ENCODE measurements around the gene CORT. TPM values are rescaled to one million over a fixed set of nuclear protein-coding genes. Genes with fewer than 3 reads are reported as not detected.

The CORT gene
- total and polyA plus RNA-seq, 2 of the 4 experiments (the other 2 are of a cell fraction), result 0.10 TPM; not detected in 1

GRCh38 chr1:10402729-10403274, 47.0 kb upstream of the CORT start:
- Histone ChIP-seq H4K20me1 (ENCODE audit: insufficient read depth, low read length) (peaks cover 29% of the 10 kb centered on the region), H3K4me3 (ENCODE audit: insufficient read depth, low read depth, low read length) (no peak overlapping the region), H3K4me1 (ENCODE audit: control insufficient read depth, insufficient read depth, low read length) (peaks cover 6% of the 10 kb centered on the region), H3K18ac (ENCODE audit: low read depth, low read length) (no peak overlapping the region; the same call in 1 of the 2 replicates), H3K27me3 (ENCODE audit: control insufficient read depth, insufficient read depth, low read length) (no peaks in the 10 kb centered on the region), H3K9me1 (ENCODE audit: insufficient read depth, low read length) (peaks cover 13% of the 10 kb centered on the region; the same call in 1 of the 2 replicates), H4K5ac (ENCODE audit: low read depth, low read length) (no peak overlapping the region), H3K79me1 (ENCODE audit: low read depth in 1 of 2, low read length in 2 of 2) (peaks cover 16 to 31% of the 10 kb centered on the region in 2 experiments), H3K36me3 (ENCODE audit: control insufficient read depth, insufficient read depth, low read length) (peaks cover 38% of the 10 kb centered on the region), H3K23ac (ENCODE audit: low read depth, low read length) (no peak overlapping the region), H3K9me3 (ENCODE audit: control insufficient read depth, insufficient read depth, low read length) (no peaks in the 10 kb centered on the region), H2AK5ac (ENCODE audit: low read depth, low read length) (no peak overlapping the region), H3K4me2 (ENCODE audit: low read depth, low read length) (no peak overlapping the region), H3K14ac (replicated peaks; ENCODE audit: low read depth, low read length) (peak overlapping the region; percentile 9; the same call in 1 of the 2 replicates), H2AFZ (replicated peaks; ENCODE audit: low read length, poor library complexity) (no peak overlapping the region), H3K4ac (ENCODE audit: low read depth, low read length) (no peak overlapping the region; the same call in 1 of the 2 replicates), H2AK9ac (replicated peaks; ENCODE audit: low read depth, low read length, poor library complexity) (no peak overlapping the region), H2BK120ac (ENCODE audit: low read depth, low read length) (no peak overlapping the region), H2BK15ac (ENCODE audit: low read depth, low read length) (no peak overlapping the region), H3K56ac (ENCODE audit: extremely low read depth, insufficient read depth, low read length) (no peak overlapping the region), H2BK20ac (ENCODE audit: low read depth, low read length) (peak overlapping the region; percentile 32; the same call in 1 of the 2 replicates), H4K8ac (ENCODE audit: low read depth in 2 of 2, low read length in 2 of 2) (0 out of 4 replicates have a peak overlapping the region, but pooled peaks of 1 of the 2 experiments have one; percentile 42), H3K27ac (ENCODE audit: insufficient read depth, low read length) (no peak overlapping the region), H3K9ac (ENCODE audit: low read depth, low read length) (no peak overlapping the region), H2BK5ac (ENCODE audit: low read depth, low read length, poor library complexity, severe bottlenecking) (peak overlapping the region; percentile 35), H4K91ac (ENCODE audit: insufficient read depth, low read depth, low read length) (no peak overlapping the region)
- 31% methylated on average over 3 of the region's 9 CpGs; no CpG with 5 or more reads in 1 of the 2 experiments for WGBS, 2 experiments (ENCODE audit: extremely low coverage in 2 of 2, insufficient read length in 1 of 2)
- no peak for ATAC-seq (ENCODE audit: low read depth)
- in situ Hi-C loops (cut with MboI; ENCODE audit: low sequenced_read_pairs) (no loop called here), dilution Hi-C loops (cut with HindIII; ENCODE audit: low sequenced_read_pairs, unreplicated experiment) (no loop called here), intact Hi-C loops (cut with micrococcal nuclease) (no loop called here)
- BruUV-seq (replicated peaks), result no TSS peak
- DNase-seq, result peak; percentile 81
- no peak for TF ChIP-seq CHD1 (IDR thresholded peaks at IDR 0.05; ENCODE audit: low read depth, low read length)
- TF ChIP-seq RCOR1 (IDR thresholded peaks at IDR 0.05; ENCODE audit: insufficient replicate concordance, low read length), result no peak
- TF ChIP-seq RFX5 (IDR thresholded peaks at IDR 0.05; ENCODE audit: low read depth, low read length), result 0 out of 2 replicates have a peak, but pooled peaks have one; percentile 6
- TF ChIP-seq MAFK (IDR thresholded peaks at IDR 0.05; ENCODE audit: low read depth, low read length), result no peak
- peak; percentile 55; the same call in 1 of the 2 replicates for TF ChIP-seq FOS (IDR thresholded peaks at IDR 0.05; ENCODE audit: low read depth, low read length)
- TF ChIP-seq MXI1 (IDR thresholded peaks at IDR 0.05; ENCODE audit: borderline replicate concordance, low read depth, low read length), result no peak
- TF ChIP-seq, protein P1, sequence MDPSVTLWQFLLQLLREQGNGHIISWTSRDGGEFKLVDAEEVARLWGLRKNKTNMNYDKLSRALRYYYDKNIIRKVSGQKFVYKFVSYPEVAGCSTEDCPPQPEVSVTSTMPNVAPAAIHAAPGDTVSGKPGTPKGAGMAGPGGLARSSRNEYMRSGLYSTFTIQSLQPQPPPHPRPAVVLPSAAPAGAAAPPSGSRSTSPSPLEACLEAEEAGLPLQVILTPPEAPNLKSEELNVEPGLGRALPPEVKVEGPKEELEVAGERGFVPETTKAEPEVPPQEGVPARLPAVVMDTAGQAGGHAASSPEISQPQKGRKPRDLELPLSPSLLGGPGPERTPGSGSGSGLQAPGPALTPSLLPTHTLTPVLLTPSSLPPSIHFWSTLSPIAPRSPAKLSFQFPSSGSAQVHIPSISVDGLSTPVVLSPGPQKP (IDR thresholded peaks at IDR 0.05; ENCODE audit: borderline replicate concordance, low read depth, low read length), result no peak
- TF ChIP-seq NFE2L2 (IDR thresholded peaks at IDR 0.05; ENCODE audit: low read depth, low read length), result no peak
- TF ChIP-seq MAZ (IDR thresholded peaks at IDR 0.05; ENCODE audit: borderline replicate concordance, low read depth, low read length), result no peak
- TF ChIP-seq BHLHE40 (IDR thresholded peaks at IDR 0.05; ENCODE audit: low read depth, low read length), result peak; percentile 86
- no peak for TF ChIP-seq CEBPB (IDR thresholded peaks at IDR 0.05; ENCODE audit: low read depth, low read length)
- TF ChIP-seq CTCF (conservative IDR thresholded peaks at IDR 0.05; ENCODE audit: low read depth, low read length), result no peak
- no peak for TF ChIP-seq POLR2A (IDR thresholded peaks at IDR 0.05; ENCODE audit: low read depth, low read length)
- TF ChIP-seq RAD21 (IDR thresholded peaks at IDR 0.05; ENCODE audit: low read length), result no peak
- no peak for TF ChIP-seq USF2 (IDR thresholded peaks at IDR 0.05; ENCODE audit: low read depth, low read length)
- no peak for TF ChIP-seq SMC3 (IDR thresholded peaks at IDR 0.05; ENCODE audit: low read depth, low read length)
- ChIA-PET POLR2A (ENCODE audit: unreplicated experiment) (no interaction called here), CTCF (no interaction called here)
